Left ventricle myocardium inferior (tissue), 1 donor: Measurements from ENCODE around the gene ANTXR1. TPM values are rescaled to one million over a fixed set of nuclear protein-coding genes. Genes with fewer than 3 reads are reported as not detected.

Experiments
- DNase-seq: peaks from one replicate; pipeline ENCODE4 v3.0.0-alpha.2; 2020
- H3K27ac ChIP-seq: fragments of 200-600 bp; replicated peaks from 2 replicates; pipeline ENCODE4 v1.8.0; 2021
- H3K27me3 ChIP-seq: fragments of 200-600 bp; 2 replicates; pipeline ENCODE4 v1.8.0; 2021; ENCODE audit warnings: low read depth
- H3K36me3 ChIP-seq: fragments of 200-600 bp; 2 replicates; pipeline ENCODE4 v1.8.0; 2021
- H3K4me1 ChIP-seq: fragments of 200-600 bp; 2 replicates; pipeline ENCODE4 v1.8.0; 2021
- H3K4me3 ChIP-seq: fragments of 200-600 bp; 2 replicates; pipeline ENCODE4 v1.8.0; 2021; ENCODE audit warnings: mild to moderate bottlenecking, moderate library complexity
- H3K9me3 ChIP-seq: fragments of 200-600 bp; replicated peaks from 2 replicates; pipeline ENCODE4 v1.8.0; 2021
- CTCF ChIP-seq: fragments of 200-600 bp; IDR thresholded peaks from 2 replicates; pipeline ENCODE4 v1.8.0; 2021; ENCODE audit warnings: antibody characterized with exemption, mild to moderate bottlenecking, borderline replicate concordance
- intact Hi-C: fragments of 100-400 bp; cut with micrococcal nuclease; formaldehyde crosslinking; loops from one replicate; pipeline ENCODE4 v1.11.0; 2022
- total RNA-seq: library from RNA; stranded (reverse); fragmentation: NEBNext Ultra II Directional; extraction: Animal tissue kit (Norgen Biotek cat#: 25700); gene quantifications from one replicate; pipeline ENCODE4 v1.2.1, GENCODE V29; 2021
- donor health status: DM: no; HTN: yes; CAD: no; lungs with severe emphysema.

The ANTXR1 gene
- total RNA-seq, 1 donor from 2014 or later: 23.3 TPM

DNA sequence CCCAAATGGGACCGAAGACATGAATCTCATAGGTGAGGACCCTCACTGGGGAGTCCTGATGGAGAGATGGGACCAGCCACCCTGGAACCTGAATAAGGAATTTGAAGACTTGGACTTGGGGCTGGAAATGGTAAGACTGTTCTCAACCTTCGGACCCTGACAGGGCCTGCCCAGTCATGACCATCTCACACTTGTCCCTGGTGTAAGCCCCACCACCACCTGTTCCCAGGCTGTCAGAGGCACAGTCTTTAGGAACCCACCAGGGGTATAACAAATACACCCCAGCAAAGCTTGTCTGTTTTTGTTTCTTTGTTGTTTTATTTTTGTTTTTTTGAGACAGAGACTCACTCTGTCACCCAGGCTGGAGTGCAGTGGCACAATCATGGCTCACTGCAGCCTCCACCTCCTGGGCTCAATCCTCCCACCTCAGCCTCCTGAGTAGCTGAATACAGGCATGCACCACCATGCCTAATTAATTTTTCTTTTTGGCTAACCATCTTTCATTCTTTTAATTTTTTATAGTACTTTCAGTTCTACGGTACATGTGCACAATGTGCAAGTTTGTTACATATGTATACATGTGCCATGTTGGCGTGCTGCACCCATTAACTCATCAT lies 267.9 kb downstream of the ANTXR1 start:
- Histone ChIP-seq H3K4me3 (no peak overlapping the region), H3K36me3 (no peaks in the 10 kb centered on the region), H3K4me1 (no peaks in the 10 kb centered on the region), H3K9me3 (no peaks in the 10 kb centered on the region), H3K27me3 (no peaks in the 10 kb centered on the region), H3K27ac (no peak overlapping the region)
- intact Hi-C loops: no loop called here
- no peak for DNase-seq
- TF ChIP-seq CTCF: no peak

GRCh38 chr2:69285379-69285894 lies 272.5 kb downstream of the ANTXR1 start:
- no peak overlapping the region for H3K27ac ChIP-seq
- TF ChIP-seq CTCF: no peak
- no peak for DNase-seq
- intact Hi-C loops: no loop called here
- no peaks in the 10 kb centered on the region for H3K36me3 ChIP-seq
- H3K4me3 ChIP-seq: no peak overlapping the region
- H3K27me3 ChIP-seq: no peaks in the 10 kb centered on the region
- no peaks in the 10 kb centered on the region for H3K9me3 ChIP-seq
- no peaks in the 10 kb centered on the region for H3K4me1 ChIP-seq

- Histone ChIP-seq H3K27ac (no peak overlapping the region), H3K27me3 (no peaks in the 10 kb centered on the region), H3K4me3 (no peak overlapping the region), H3K4me1 (peaks cover 15% of the 10 kb centered on the region), H3K9me3 (no peaks in the 10 kb centered on the region), H3K36me3 (no peaks in the 10 kb centered on the region)
- no peak for DNase-seq
- intact Hi-C loops: no loop called here
- TF ChIP-seq CTCF: no peak
Measured at GRCh38 chr2:69287544-69287943, 274.6 kb downstream of the ANTXR1 start.

- H3K9me3 ChIP-seq: no peaks in the 10 kb centered on the region
- no peak overlapping the region for H3K27ac ChIP-seq
- no peaks in the 10 kb centered on the region for H3K36me3 ChIP-seq
- H3K4me1 ChIP-seq: peaks cover 15% of the 10 kb centered on the region
- DNase-seq: no peak
- no peaks in the 10 kb centered on the region for H3K27me3 ChIP-seq
- no peak overlapping the region for H3K4me3 ChIP-seq
- TF ChIP-seq CTCF: no peak
- intact Hi-C loops: no loop called here
Measured at GRCh38 chr2:69288429-69288828, 275.4 kb downstream of the ANTXR1 start.

DNA sequence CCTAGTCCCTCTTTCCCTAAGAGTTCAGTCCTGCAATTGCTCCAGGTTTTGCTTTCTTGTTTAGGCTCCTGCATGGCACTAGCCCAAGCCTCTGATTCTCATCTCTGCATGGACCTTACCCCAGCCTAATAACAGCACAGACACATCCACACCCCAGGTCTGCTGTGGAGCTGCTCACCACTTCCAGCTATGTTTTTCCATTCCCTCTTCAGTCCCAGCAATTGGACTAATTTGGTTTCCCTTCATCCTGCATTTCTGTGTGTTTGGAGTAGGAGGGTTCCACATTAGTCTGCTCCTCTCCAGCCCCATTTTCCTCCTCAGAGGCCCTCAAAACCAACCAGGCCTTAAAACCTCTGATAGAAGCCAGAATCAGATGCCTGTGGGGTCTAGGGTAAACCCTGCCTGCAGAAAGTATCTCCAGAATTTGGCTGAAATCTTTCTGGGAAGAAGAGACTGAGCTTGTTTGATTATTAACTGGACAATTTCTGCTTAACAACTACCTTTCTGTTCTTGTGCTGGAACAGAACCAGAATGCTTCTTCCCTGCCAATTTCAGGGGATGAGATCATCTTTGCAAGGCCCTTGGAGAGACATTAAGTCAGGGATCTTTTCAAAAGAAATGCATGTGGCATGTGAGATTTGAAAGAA lies 278.1 kb downstream of the ANTXR1 start:
- no peak for TF ChIP-seq CTCF
- intact Hi-C loops: no loop called here
- Histone ChIP-seq H3K4me3 (no peak overlapping the region), H3K36me3 (no peaks in the 10 kb centered on the region), H3K4me1 (peaks cover 15% of the 10 kb centered on the region), H3K27me3 (no peaks in the 10 kb centered on the region), H3K9me3 (no peaks in the 10 kb centered on the region), H3K27ac (peak overlapping the region; percentile 46)
- no peak for DNase-seq
